ENCODE measurements around the gene TCF3. TPM values are rescaled to one million over a fixed set of nuclear protein-coding genes. Genes with fewer than 3 reads are reported as not detected.

Gene TCF3
- total and polyA plus RNA-seq, 2 of the 8 experiments (the other 6 are each of a cell fraction or from before 2014, with no cell fraction given): 241 to 348 TPM

- Histone ChIP-seq H3K18ac (ENCODE audit: extremely low read depth, low read length) (no peak overlapping the region; the same call in 1 of the 2 replicates), H2AK5ac (ENCODE audit: low read depth, low read length) (no peak overlapping the region), H3K27me3 (replicated peaks in 1 of 4; ENCODE audit: control insufficient read depth in 3 of 4, extremely low read depth in 1 of 4, insufficient read depth in 3 of 4, low read length in 3 of 4) (peaks cover 0 to 2% (median 1%) of the 10 kb centered on the region in 4 experiments; a peak in 4 of 7 replicates), H3K4ac (replicated peaks; ENCODE audit: insufficient read length, low read depth, low read length) (no peak overlapping the region), H4K91ac (replicated peaks; ENCODE audit: insufficient read length, low read length) (no peak overlapping the region), H3K56ac (replicated peaks; ENCODE audit: insufficient read length, low read depth, low read length) (no peak overlapping the region), H3K23ac (ENCODE audit: insufficient read length) (no peak overlapping the region), H4K20me1 (replicated peaks in 1 of 2; ENCODE audit: control insufficient read depth in 1 of 2, insufficient read depth in 2 of 2, low read length in 2 of 2) (no peaks in the 10 kb centered on the region), H3K4me1 (replicated peaks in 1 of 4; ENCODE audit: control insufficient read depth in 3 of 4, insufficient read depth in 4 of 4, low read length in 3 of 4) (peaks cover 0 to 2% (median 1%) of the 10 kb centered on the region in 4 experiments; a peak in 2 of 7 replicates), H2BK15ac (ENCODE audit: low read length) (no peak overlapping the region; the same call in 1 of the 2 replicates), H2AFZ (ENCODE audit: low read length) (no peak overlapping the region), H3K79me1 (ENCODE audit: low read depth, low read length) (no peaks in the 10 kb centered on the region), H2BK5ac (ENCODE audit: low read depth, low read length) (no peak overlapping the region), H3K4me3 (ENCODE audit: extremely low read depth in 1 of 4, insufficient read depth in 2 of 4, low read depth in 3 of 4, low read length in 4 of 4) (no peak overlapping the region), H2BK20ac (ENCODE audit: low read length) (no peak overlapping the region), H3K36me3 (ENCODE audit: control insufficient read depth in 2 of 4, insufficient read depth in 4 of 4, low read length in 3 of 4) (no peaks in the 10 kb centered on the region), H3K9me3 (ENCODE audit: insufficient read depth in 2 of 2, low read depth in 1 of 2, low read length in 1 of 2) (no peaks in the 10 kb centered on the region), H2BK120ac (replicated peaks; ENCODE audit: low read depth, low read length) (no peak overlapping the region), H3K9ac (replicated peaks in 1 of 4; ENCODE audit: extremely low read depth in 1 of 4, low read depth in 3 of 4, low read length in 3 of 4) (no peak overlapping the region), H3K23me2 (ENCODE audit: low read depth, low read length) (no peaks in the 10 kb centered on the region), H4K8ac (ENCODE audit: extremely low read depth, insufficient read depth, low read length) (no peak overlapping the region; the same call in 1 of the 2 replicates), H3K79me2 (ENCODE audit: control insufficient read depth in 1 of 2, insufficient read depth in 2 of 2, low read length in 2 of 2) (no peaks in the 10 kb centered on the region), H4K5ac (ENCODE audit: insufficient read length, low read depth, low read length) (no peak overlapping the region), H3K4me2 (ENCODE audit: insufficient read depth in 1 of 2, low read depth in 2 of 2, low read length in 2 of 2) (no peak overlapping the region), H2BK12ac (ENCODE audit: low read depth, low read length) (no peak overlapping the region), H3K14ac (ENCODE audit: insufficient read length) (no peak overlapping the region), H3K27ac (ENCODE audit: low read depth, low read length) (no peak overlapping the region)
- ChIA-PET POLR2A (ENCODE audit: partially characterized antibody) (interaction anchor here (1.9 kb wide), 1 partner anchor 32 kb away, joined by 4 read pairs; no protein-coding TSS in a partner anchor), CTCF (ENCODE audit: partially characterized antibody) (interaction anchor here (1.0 to 7.4 kb wide), 6 partner anchors 9 to 142 kb away, joined by 3 to 59 read pairs (median 4); no protein-coding TSS in a partner anchor)
- FAIRE-seq (no peak), DNase-seq (ENCODE audit: low read depth in 1 of 2, low spot score in 2 of 2) (no peak)
- 84% methylated on average over 12 of the region's 19 CpGs; no CpG with 5 or more reads in 1 of the 2 experiments for WGBS, 2 experiments (ENCODE audit: extremely low coverage in 1 of 2, insufficient coverage in 1 of 2, insufficient read length in 1 of 2, insufficient replicate concordance in 2 of 2, low coverage in 1 of 2, low lambda C conversion rate in 2 of 2, missing lambda C conversion rate in 1 of 2)
- TF ChIP-seq SAP30 (IDR thresholded peaks at IDR 0.05; ENCODE audit: insufficient read depth, insufficient replicate concordance, low read length) (no peak), POU5F1 (IDR thresholded peaks at IDR 0.05; ENCODE audit: low read depth, low read length) (no peak), ATF2 (IDR thresholded peaks at IDR 0.05; ENCODE audit: low read length) (no peak), GABPA (IDR thresholded peaks at IDR 0.05; ENCODE audit: borderline replicate concordance, insufficient read depth, low read length) (no peak), SP4 (IDR thresholded peaks at IDR 0.05; ENCODE audit: low read length) (no peak), SP1 (IDR thresholded peaks at IDR 0.05; ENCODE audit: low read depth, low read length) (no peak), RNF2 (IDR thresholded peaks at IDR 0.05; ENCODE audit: borderline replicate concordance, low read depth, low read length, missing control alignments, poor library complexity, severe bottlenecking) (no peak), FOSL1 (IDR thresholded peaks at IDR 0.05; ENCODE audit: insufficient read depth, low read depth, low read length) (no peak), GTF2F1 (IDR thresholded peaks at IDR 0.05; ENCODE audit: borderline replicate concordance, low read depth, low read length) (no peak), SIN3A (conservative IDR thresholded peaks at IDR 0.05 in 1 of 2, IDR thresholded peaks at IDR 0.05 in 1 of 2; ENCODE audit: low read depth in 1 of 2, low read length in 2 of 2) (no peak)
Measured at GRCh38 chr19:1683869-1684572, 31.6 kb upstream of the TCF3 start.

Measured in H1 (cell line).